Activated B cell treated with CpG ODN at 0.5 μM for 24 hours (primary cell): ENCODE data around the gene COL4A4. TPM values are rescaled to one million over a fixed set of nuclear protein-coding genes. Genes with fewer than 3 reads are reported as not detected.
A peak's percentile ranks its signal among the peaks of the same experiment; 100 is the strongest.

Experiments
- ATAC-seq: fragments of 200-7000 bp; cut with Tn5 transposase; one replicate; pipeline ENCODE4 v1.10.0; 2021; ENCODE audit warnings: low read depth, mild to moderate bottlenecking, moderate library complexity
- CTCF ChIA-PET: fragments of 350-600 bp; sonication (Branson Sonifier 250); formaldehyde crosslinking; loops from one replicate; lab custom pipeline; 2021; ENCODE audit warnings: antibody characterized with exemption; lab: Charles Lee
- POLR2A ChIA-PET: fragments of 350-600 bp; sonication (Branson Sonifier 250); formaldehyde crosslinking; loops from one replicate; lab custom pipeline; 2021; ENCODE audit warnings: antibody characterized with exemption; lab: Charles Lee
- DNase-seq: peaks from one replicate; pipeline ENCODE4 v3.0.0; 2022
- H3K27ac Mint-ChIP-seq: one replicate; pipeline ENCODE4 v1.8.0; 2020; ENCODE audit warnings: mixed read lengths
- H3K27me3 Mint-ChIP-seq: one replicate; pipeline ENCODE4 v1.8.0; 2021; ENCODE audit warnings: mixed read lengths
- H3K36me3 Mint-ChIP-seq: one replicate; pipeline ENCODE4 v1.8.0; 2021; ENCODE audit warnings: low read depth, mixed read lengths
- H3K4me1 Mint-ChIP-seq: one replicate; pipeline ENCODE4 v1.8.0; 2021; ENCODE audit warnings: mixed read lengths
- H3K4me3 Mint-ChIP-seq: one replicate; pipeline ENCODE4 v1.8.0; 2020; ENCODE audit warnings: mild to moderate bottlenecking, mixed read lengths
- H3K9me3 Mint-ChIP-seq: one replicate; pipeline ENCODE4 v1.8.0; 2020; ENCODE audit warnings: mixed read lengths
- intact Hi-C: fragments of 100-400 bp; cut with micrococcal nuclease; formaldehyde crosslinking; loops from one replicate; pipeline ENCODE4 v1.15.1; 2024
- total RNA-seq: library from RNA; stranded (reverse); gene quantifications from 2 replicates; pipeline ENCODE4 v1.2.3, GENCODE V29; 2022
- TF ChIP-seq, protein P1 (sequence below): fragments of 200-600 bp; IDR thresholded peaks from one replicate; pipeline ENCODE4 v1.8.0; 2022; ENCODE audit warnings: antibody characterized with exemption, mild to moderate bottlenecking

Gene COL4A4
- total RNA-seq: 9.3 and 10.9 TPM in 2 replicates

GRCh38 chr2:227163998-227164762, at the start of gene COL4A4, which contains the start of gene COL4A3:
Gene COL4A4 (minus strand): TSS chr2:227164205. CDS start chr2:227147483, 16,722 bp downstream.
Gene COL4A3 (plus strand): TSS chr2:227164624. CDS start chr2:227164727, 103 bp downstream.
- ATAC-seq (peak; percentile 78), DNase-seq (peak; percentile 54)
- Mint-ChIP-seq H3K9me3 (peaks cover 1% of the 10 kb centered on the region), H3K27ac (peak within 1 kb of the TSS; percentile 89), H3K27me3 (peaks cover 5% of the 10 kb centered on the region), H3K4me3 (peak within 1 kb of the TSS; percentile 87), H3K36me3 (peaks cover 19% of the 10 kb centered on the region), H3K4me1 (peaks cover 44% of the 10 kb centered on the region)
- TF ChIP-seq, protein P1, sequence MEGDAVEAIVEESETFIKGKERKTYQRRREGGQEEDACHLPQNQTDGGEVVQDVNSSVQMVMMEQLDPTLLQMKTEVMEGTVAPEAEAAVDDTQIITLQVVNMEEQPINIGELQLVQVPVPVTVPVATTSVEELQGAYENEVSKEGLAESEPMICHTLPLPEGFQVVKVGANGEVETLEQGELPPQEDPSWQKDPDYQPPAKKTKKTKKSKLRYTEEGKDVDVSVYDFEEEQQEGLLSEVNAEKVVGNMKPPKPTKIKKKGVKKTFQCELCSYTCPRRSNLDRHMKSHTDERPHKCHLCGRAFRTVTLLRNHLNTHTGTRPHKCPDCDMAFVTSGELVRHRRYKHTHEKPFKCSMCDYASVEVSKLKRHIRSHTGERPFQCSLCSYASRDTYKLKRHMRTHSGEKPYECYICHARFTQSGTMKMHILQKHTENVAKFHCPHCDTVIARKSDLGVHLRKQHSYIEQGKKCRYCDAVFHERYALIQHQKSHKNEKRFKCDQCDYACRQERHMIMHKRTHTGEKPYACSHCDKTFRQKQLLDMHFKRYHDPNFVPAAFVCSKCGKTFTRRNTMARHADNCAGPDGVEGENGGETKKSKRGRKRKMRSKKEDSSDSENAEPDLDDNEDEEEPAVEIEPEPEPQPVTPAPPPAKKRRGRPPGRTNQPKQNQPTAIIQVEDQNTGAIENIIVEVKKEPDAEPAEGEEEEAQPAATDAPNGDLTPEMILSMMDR: no peak
- POLR2A ChIA-PET: interaction anchor here (0.7 to 1.4 kb wide), 2 partner anchors 13 to 172 kb away, joined by 3 read pairs; no protein-coding TSS in a partner anchor
- CTCF ChIA-PET: interaction anchor here (1.9 kb wide), 1 partner anchor 73 kb away, joined by 4 read pairs; no protein-coding TSS in a partner anchor
- intact Hi-C loops: loop anchor here (1.0 to 5.0 kb wide), 7 partner anchors 14 to 371 kb away; partner anchors contain the start of gene MFF

GRCh38 chr2:227207573-227207972, 43.6 kb upstream of the COL4A4 start:
- Mint-ChIP-seq H3K27me3 (no peaks in the 10 kb centered on the region), H3K27ac (no peak overlapping the region), H3K4me1 (no peaks in the 10 kb centered on the region), H3K36me3 (no peaks in the 10 kb centered on the region), H3K9me3 (no peaks in the 10 kb centered on the region), H3K4me3 (no peak overlapping the region)
- TF ChIP-seq, protein P1: no peak
- ATAC-seq: no peak
- no peak for DNase-seq
- ChIA-PET POLR2A (no interaction called here), CTCF (no interaction called here)
- intact Hi-C loops: no loop called here

DNA sequence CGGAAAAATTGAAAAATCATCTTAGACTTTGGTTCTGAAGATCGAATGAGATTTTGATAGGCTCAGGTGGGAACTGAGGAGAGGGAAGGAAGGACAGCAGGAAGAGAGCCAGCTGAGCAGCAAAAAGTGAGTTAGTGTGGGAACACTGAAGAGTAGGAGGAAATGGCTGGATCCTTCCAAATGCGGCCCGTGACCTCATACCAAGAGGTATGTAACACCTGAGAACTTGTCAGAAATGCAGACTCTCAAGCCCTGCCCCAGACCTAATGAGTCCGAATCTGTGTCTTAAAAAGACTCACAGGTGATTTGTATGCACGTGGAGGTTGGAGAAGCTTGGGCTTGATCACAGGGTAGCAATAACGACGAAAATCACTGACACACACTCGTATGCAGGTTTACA, 42.4 kb upstream of the COL4A4 start:
- DNase-seq (no peak), ATAC-seq (no peak)
- TF ChIP-seq, protein P1: no peak
- CTCF ChIA-PET: no interaction called here
- no peak overlapping the region for H3K27ac Mint-ChIP-seq
- H3K4me1 Mint-ChIP-seq: no peaks in the 10 kb centered on the region
- intact Hi-C loops: no loop called here
- H3K9me3 Mint-ChIP-seq: no peaks in the 10 kb centered on the region
- H3K4me3 Mint-ChIP-seq: no peak overlapping the region
- no peaks in the 10 kb centered on the region for H3K27me3 Mint-ChIP-seq
- POLR2A ChIA-PET: no interaction called here
- H3K36me3 Mint-ChIP-seq: no peaks in the 10 kb centered on the region

DNA sequence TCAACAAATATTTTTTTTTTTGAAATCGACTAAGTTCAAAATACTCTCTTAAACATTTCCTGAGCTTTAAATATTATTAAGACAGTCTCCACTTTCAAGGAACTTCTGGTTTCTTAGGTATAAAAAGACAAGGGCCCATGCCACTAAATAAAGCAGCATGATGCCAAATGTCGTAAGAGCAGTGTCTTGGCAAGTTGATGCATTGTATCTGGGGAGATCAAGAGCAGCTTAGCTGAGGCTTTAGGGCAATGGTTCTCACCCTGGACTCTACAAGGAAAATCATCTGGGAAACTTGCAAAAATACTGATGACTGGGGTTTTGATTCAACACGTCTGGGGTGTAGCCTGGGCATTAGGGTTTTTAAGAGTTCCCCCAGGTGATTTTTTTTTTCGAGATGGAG, 41.7 kb upstream of the COL4A4 start:
- ATAC-seq: no peak
- CTCF ChIA-PET: no interaction called here
- no peak overlapping the region for H3K27ac Mint-ChIP-seq

DNA sequence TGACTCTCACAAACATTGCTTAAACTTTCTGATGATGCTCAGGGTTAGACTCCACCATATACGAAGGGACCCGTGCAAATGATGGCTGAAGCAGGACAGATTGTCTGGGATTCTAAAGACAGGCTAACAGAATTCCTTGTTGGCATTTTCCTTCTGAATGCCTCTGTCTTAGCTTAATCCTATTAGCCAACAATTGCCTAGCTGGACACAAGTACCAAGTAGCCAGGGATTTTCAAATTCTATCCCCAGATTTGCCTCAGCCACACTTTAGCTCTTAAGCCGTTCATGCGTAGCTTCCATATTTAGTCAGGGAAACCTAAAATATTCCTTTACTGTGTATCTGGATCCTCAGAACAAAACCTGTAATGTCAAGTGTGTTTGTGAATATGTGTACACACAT, 40.4 kb upstream of the COL4A4 start:
- H3K27me3 Mint-ChIP-seq: no peaks in the 10 kb centered on the region
- ATAC-seq: no peak
- no peaks in the 10 kb centered on the region for H3K4me1 Mint-ChIP-seq
- DNase-seq: no peak
- CTCF ChIA-PET: interaction anchor here (1.5 kb wide), 1 partner anchor 34 kb away, joined by 3 read pairs; no protein-coding TSS in a partner anchor
- H3K9me3 Mint-ChIP-seq: no peaks in the 10 kb centered on the region
- intact Hi-C loops: no loop called here
- H3K4me3 Mint-ChIP-seq: no peak overlapping the region
- H3K27ac Mint-ChIP-seq: no peak overlapping the region
- TF ChIP-seq, protein P1: no peak
- POLR2A ChIA-PET: no interaction called here
- no peaks in the 10 kb centered on the region for H3K36me3 Mint-ChIP-seq

More for the DNA sequence above, 41.7 kb upstream of the COL4A4 start:
- no peak for DNase-seq
- H3K27me3 Mint-ChIP-seq: no peaks in the 10 kb centered on the region
- intact Hi-C loops: no loop called here
- no peak overlapping the region for H3K4me3 Mint-ChIP-seq
- TF ChIP-seq, protein P1: no peak
- no peaks in the 10 kb centered on the region for H3K36me3 Mint-ChIP-seq
- H3K4me1 Mint-ChIP-seq: no peaks in the 10 kb centered on the region
- POLR2A ChIA-PET: no interaction called here
- no peaks in the 10 kb centered on the region for H3K9me3 Mint-ChIP-seq
